ENCODE data around the gene IL17RD. TPM values are rescaled to one million over a fixed set of nuclear protein-coding genes. Genes with fewer than 3 reads are reported as not detected.
A peak's percentile ranks its signal among the peaks of the same experiment; 100 is the strongest.

Gene IL17RD
- total RNA-seq, 1 donor from 2014 or later = 51.9 TPM

DNA sequence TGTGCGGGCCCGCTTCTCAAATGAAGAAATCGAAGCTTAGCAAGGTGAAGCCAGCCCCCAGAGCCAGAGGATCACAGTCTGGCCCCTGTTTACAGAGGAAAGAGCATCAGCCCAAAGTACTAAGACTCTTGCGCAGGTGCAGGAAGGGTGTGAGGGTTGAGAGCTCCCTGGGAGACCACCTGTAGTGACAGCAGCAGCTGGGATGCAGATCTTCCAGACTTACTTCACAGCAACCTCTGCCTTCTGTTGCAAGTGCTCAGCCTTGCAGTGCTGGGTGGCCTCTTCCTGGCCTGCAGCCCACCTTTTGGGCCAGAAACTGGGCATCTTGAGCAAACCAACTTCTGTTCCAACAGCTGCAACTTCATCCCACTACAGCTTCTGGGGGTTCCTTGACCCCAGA, 85.0 kb downstream of the IL17RD start:
- peaks cover 36% of the 10 kb centered on the region for H3K27me3 Mint-ChIP-seq (ENCODE audit: low read depth)
- H3K36me3 Mint-ChIP-seq (ENCODE audit: low read depth) = no peaks in the 10 kb centered on the region
- H3K27ac Mint-ChIP-seq (ENCODE audit: unreplicated experiment) = no peak overlapping the region
- TF ChIP-seq, protein P1, sequence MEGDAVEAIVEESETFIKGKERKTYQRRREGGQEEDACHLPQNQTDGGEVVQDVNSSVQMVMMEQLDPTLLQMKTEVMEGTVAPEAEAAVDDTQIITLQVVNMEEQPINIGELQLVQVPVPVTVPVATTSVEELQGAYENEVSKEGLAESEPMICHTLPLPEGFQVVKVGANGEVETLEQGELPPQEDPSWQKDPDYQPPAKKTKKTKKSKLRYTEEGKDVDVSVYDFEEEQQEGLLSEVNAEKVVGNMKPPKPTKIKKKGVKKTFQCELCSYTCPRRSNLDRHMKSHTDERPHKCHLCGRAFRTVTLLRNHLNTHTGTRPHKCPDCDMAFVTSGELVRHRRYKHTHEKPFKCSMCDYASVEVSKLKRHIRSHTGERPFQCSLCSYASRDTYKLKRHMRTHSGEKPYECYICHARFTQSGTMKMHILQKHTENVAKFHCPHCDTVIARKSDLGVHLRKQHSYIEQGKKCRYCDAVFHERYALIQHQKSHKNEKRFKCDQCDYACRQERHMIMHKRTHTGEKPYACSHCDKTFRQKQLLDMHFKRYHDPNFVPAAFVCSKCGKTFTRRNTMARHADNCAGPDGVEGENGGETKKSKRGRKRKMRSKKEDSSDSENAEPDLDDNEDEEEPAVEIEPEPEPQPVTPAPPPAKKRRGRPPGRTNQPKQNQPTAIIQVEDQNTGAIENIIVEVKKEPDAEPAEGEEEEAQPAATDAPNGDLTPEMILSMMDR (conservative IDR thresholded peaks at IDR 0.05) = no peak
- peak overlapping the region; percentile 85 for H3K4me3 Mint-ChIP-seq
- H3K9me3 Mint-ChIP-seq = no peaks in the 10 kb centered on the region
- DNase-seq (ENCODE audit: low read depth, low spot score) = no peak
- peaks cover 9% of the 10 kb centered on the region for H3K4me1 Mint-ChIP-seq

DNA sequence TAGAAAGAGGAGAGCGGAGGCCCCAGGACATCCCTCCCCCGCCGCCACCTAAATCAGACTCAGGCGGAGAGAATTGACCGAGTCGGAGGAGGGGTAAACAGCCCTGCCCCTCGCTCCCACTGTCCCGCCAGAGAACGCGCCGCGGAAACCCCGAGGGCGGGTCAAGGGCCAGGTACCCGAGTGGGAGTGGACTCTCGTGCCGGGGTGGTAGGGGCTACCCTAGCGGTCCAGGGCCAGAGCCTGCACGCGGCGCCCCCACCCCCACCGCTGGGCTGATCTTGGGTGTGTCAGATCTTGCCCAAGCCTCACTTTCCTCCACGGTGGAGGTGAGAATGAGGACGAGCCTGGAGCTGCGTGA, 85.7 kb downstream of the IL17RD start:
- TF ChIP-seq, protein P1 (conservative IDR thresholded peaks at IDR 0.05) = no peak
- DNase-seq (ENCODE audit: low read depth, low spot score) = no peak
- Mint-ChIP-seq H3K9me3 (no peaks in the 10 kb centered on the region), H3K4me1 (peaks cover 9% of the 10 kb centered on the region), H3K4me3 (peak overlapping the region; percentile 85), H3K27ac (ENCODE audit: unreplicated experiment) (no peak overlapping the region), H3K27me3 (ENCODE audit: low read depth) (peaks cover 36% of the 10 kb centered on the region), H3K36me3 (ENCODE audit: low read depth) (no peaks in the 10 kb centered on the region)

DNA sequence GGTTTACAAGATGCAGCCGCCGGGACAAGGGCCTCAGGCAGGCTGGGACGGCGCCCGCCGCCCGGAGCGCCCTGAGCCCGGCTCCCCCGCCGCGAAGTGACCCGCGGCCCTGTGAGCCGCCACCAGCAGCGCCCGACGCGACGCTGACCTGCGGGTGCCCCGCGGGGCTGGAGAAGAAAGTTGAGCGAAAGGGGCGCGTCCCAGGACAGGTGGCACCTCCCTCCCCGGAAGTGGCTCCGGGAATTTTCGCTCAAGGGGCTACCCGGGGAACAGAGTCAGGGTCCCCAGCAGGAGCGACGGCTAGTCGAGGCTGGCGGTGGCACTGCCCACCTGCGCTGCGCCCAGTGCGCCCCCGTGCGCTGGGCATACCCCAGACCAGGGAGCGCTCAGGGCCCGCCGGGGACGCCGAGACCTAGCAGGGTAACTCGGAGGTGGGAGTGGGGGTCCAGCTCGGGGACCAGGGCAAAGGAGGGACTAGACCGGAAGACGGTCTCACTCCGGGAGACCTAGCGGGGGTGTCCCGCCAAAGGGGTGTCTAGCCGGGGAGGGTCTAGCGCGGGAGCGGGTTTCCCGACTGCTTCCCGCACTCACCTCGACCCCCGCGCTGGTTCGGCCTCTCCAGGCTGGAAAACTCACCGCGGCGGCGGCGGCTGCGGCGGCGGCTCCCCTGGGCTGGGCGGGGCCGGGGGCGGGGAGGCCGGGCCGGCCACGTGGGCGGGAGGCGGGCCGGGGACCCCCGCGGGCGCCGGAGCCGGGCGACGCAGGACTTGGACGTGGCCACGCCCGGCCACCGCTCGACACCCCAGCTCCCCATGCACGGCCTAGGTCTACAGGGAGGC, 86.3 kb downstream of the IL17RD start:
- DNase-seq (ENCODE audit: low read depth, low spot score) = peak; percentile 44
- Mint-ChIP-seq H3K4me3 (peak overlapping the region; percentile 77), H3K4me1 (peaks cover 9% of the 10 kb centered on the region), H3K27me3 (ENCODE audit: low read depth) (peaks cover 36% of the 10 kb centered on the region), H3K9me3 (no peaks in the 10 kb centered on the region), H3K27ac (ENCODE audit: unreplicated experiment) (no peak overlapping the region), H3K36me3 (ENCODE audit: low read depth) (no peaks in the 10 kb centered on the region)
- TF ChIP-seq, protein P1 (conservative IDR thresholded peaks at IDR 0.05) = no peak

DNA sequence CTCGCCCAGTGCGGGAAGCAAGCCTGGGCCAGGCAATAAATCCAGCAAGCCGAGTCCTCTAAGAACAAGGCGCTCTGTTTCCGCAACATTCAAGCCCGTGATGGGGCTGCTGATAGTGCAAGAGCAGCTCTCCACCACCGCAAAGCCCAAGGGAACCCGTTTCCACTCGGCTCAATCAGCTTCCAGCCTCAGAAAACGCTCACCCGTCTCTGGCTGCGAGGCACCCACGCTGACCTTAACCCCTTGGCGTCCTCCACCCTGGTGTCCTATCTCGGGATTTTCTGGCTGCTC, 86.9 kb downstream of the IL17RD start:
- TF ChIP-seq, protein P1 (conservative IDR thresholded peaks at IDR 0.05) = no peak
- Mint-ChIP-seq H3K27me3 (ENCODE audit: low read depth) (peaks cover 36% of the 10 kb centered on the region), H3K4me3 (peak overlapping the region; percentile 77), H3K4me1 (peaks cover 9% of the 10 kb centered on the region), H3K9me3 (no peaks in the 10 kb centered on the region), H3K36me3 (ENCODE audit: low read depth) (no peaks in the 10 kb centered on the region), H3K27ac (ENCODE audit: unreplicated experiment) (no peak overlapping the region)
- DNase-seq (ENCODE audit: low read depth, low spot score) = peak; percentile 23

DNA sequence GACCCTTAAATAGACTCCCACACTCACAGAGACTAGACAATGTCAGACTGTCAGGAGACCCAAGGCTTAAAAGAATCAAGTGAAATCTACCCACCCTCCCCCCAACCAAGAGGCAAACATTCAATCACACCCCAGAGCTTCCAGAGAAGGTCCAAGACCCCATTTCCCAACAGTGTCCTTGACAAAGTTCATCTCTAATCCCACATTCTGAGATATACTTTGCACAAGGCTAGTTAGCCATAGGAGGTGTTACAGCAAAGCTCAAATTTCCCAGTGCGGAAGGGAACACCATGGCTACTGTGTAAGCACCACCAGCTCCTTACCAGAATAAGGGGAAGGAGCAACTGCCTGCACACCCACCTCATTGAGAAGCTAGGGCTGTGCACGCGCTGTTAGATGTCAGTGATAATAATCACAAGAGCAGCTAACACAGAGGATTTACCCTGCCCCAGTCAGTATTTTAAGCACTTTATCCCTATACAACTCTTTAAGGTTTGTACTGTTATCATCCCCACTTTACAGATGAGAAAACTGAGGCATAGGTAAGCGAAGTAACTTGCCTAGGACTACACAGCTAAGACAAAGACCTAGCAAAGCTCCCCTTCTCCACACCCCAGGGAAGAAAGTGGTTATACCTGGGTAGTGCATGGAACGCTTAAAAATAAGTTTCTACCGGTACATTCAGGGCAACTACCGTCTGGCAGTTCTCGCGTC, 87.4 kb downstream of the IL17RD start:
- H3K4me3 Mint-ChIP-seq = peak overlapping the region; percentile 77
- no peak overlapping the region for H3K27ac Mint-ChIP-seq (ENCODE audit: unreplicated experiment)
- H3K36me3 Mint-ChIP-seq (ENCODE audit: low read depth) = no peaks in the 10 kb centered on the region
- no peak for DNase-seq (ENCODE audit: low read depth, low spot score)
- peaks cover 9% of the 10 kb centered on the region for H3K4me1 Mint-ChIP-seq
- TF ChIP-seq, protein P1 (conservative IDR thresholded peaks at IDR 0.05) = no peak
- H3K9me3 Mint-ChIP-seq = no peaks in the 10 kb centered on the region
- H3K27me3 Mint-ChIP-seq (ENCODE audit: low read depth) = peaks cover 36% of the 10 kb centered on the region

Data from neural crest cell (in vitro differentiated cells).